ENCODE data around the gene BLVRA. TPM values are rescaled to one million over a fixed set of nuclear protein-coding genes. Genes with fewer than 3 reads are reported as not detected.

Gene BLVRA
- total RNA-seq, 1 experiment from 2014 or later = 40.7 TPM

- Mint-ChIP-seq H3K27ac (peak overlapping the region in 1 of 3 experiments; percentile 46; a peak in 3 of 7 replicates), H3K36me3 (ENCODE audit: insufficient read depth in 1 of 3, low read depth in 3 of 3) (no peaks in the 10 kb centered on the region), H3K4me3 (no peak overlapping the region; a peak in 1 of 5 replicates), H3K9me3 (no peaks in the 10 kb centered on the region), H3K4me1 (peaks cover 30 to 35% of the 10 kb centered on the region in 2 experiments), H3K27me3 (ENCODE audit: low read depth) (peaks cover 13% of the 10 kb centered on the region)
- H3K56ac ChIP-seq (ENCODE audit: insufficient read length, low read depth, low read length) = no peak overlapping the region
- WGBS (ENCODE audit: extremely low coverage, insufficient read length, low lambda C conversion rate) = no CpG with 5 or more reads among the region's 3 CpGs
- no peak overlapping the region for H2BK15ac ChIP-seq (ENCODE audit: low read depth, low read length)
- no peak overlapping the region for H2BK5ac ChIP-seq (ENCODE audit: insufficient read length, low read length)
- no peak overlapping the region for H3T11ph ChIP-seq (ENCODE audit: low read length)
- no peak overlapping the region for H4K91ac ChIP-seq (ENCODE audit: insufficient read length, low read depth, low read length)
- H4K8ac ChIP-seq (replicated peaks; ENCODE audit: insufficient read length, low read depth, low read length) = no peak overlapping the region
- H3K79me2 ChIP-seq (ENCODE audit: insufficient read depth, low read length) = 0 out of 2 replicates have a peak, but pooled peaks cover 1% of the 10 kb centered on the region
- TF ChIP-seq CTCF (conservative IDR thresholded peaks at IDR 0.05) = no peak; the same call in none of the 3 replicates
- H3K4ac ChIP-seq (ENCODE audit: low read depth, low read length) = no peak overlapping the region
- no peak overlapping the region for H3K9ac ChIP-seq (ENCODE audit: extremely low read depth, insufficient read length, low read length)
- H2BK20ac ChIP-seq (ENCODE audit: low read depth, low read length, poor library complexity, severe bottlenecking) = no peak overlapping the region
- no peak overlapping the region for H3K4me2 ChIP-seq (ENCODE audit: insufficient read depth, insufficient read length, low read length)
- H4K20me1 ChIP-seq (ENCODE audit: control insufficient read depth, insufficient read depth, insufficient read length) = no peaks in the 10 kb centered on the region
- no peak overlapping the region for H3K27ac ChIP-seq (ENCODE audit: insufficient read length, low read depth, low read length)
- H3K14ac ChIP-seq (ENCODE audit: insufficient read depth, low read length) = no peak overlapping the region
- no peak overlapping the region for H2BK12ac ChIP-seq (ENCODE audit: insufficient read length, low read depth, low read length)
- no peak overlapping the region for H3K23ac ChIP-seq (ENCODE audit: insufficient read length, low read depth, low read length)
- H4K5ac ChIP-seq (ENCODE audit: insufficient read length, low read depth, low read length) = no peak overlapping the region
- no peak overlapping the region for H3K18ac ChIP-seq (ENCODE audit: insufficient read length, low read depth, low read length)
- peaks cover 6% of the 10 kb centered on the region for H3K23me2 ChIP-seq (ENCODE audit: insufficient read length, low read depth, low read length, poor library complexity, severe bottlenecking)
- no peaks in the 10 kb centered on the region for H3K79me1 ChIP-seq (ENCODE audit: insufficient read depth, low read depth, low read length, poor library complexity, severe bottlenecking)
- no peaks in the 10 kb centered on the region for H3K9me3 ChIP-seq (ENCODE audit: control insufficient read depth, low read depth, low read length)
- no peak overlapping the region for H2AFZ ChIP-seq (ENCODE audit: low read length)
- DNase-seq = peak; percentile 54
- no peak overlapping the region for H2BK120ac ChIP-seq (ENCODE audit: low read depth, low read length, poor library complexity, severe bottlenecking)
- peaks cover 5% of the 10 kb centered on the region; the same call in 1 of the 2 replicates for H3K4me1 ChIP-seq (ENCODE audit: insufficient read depth, low read length)
- no peak overlapping the region for H2AK5ac ChIP-seq (ENCODE audit: insufficient read length, low read length)
- H3K27me3 ChIP-seq (ENCODE audit: insufficient read depth, low read length) = no peaks in the 10 kb centered on the region; the same call in 1 of the 2 replicates
Observed at GRCh38 chr7:43763183-43763582, 4.7 kb downstream of the BLVRA start.

Data from H9 (cell line).